Right renal cortex interstitium (tissue), 3 donors: ENCODE measurements around the gene NLRP5. TPM values are rescaled to one million over a fixed set of nuclear protein-coding genes. Genes with fewer than 3 reads are reported as not detected.
"Not testable (repeated sequence)": the region's sequence is repeated elsewhere in the genome, so short reads cannot be mapped to it uniquely, and the experiment has no call there.

Source experiments
- DNase-seq, 3 donors: peaks; one replicate each; pipeline ENCODE4 v3.0.0-alpha.2; 2013; ENCODE audit warnings: low read depth in 3 of 3, low spot score in 2 of 3
- polyA plus RNA-seq, 3 donors: library from polyadenylated mRNA; unstranded; fragments of 120-200 nt; gene quantifications; one replicate each; pipeline ENCODE4 v1.2.1, GENCODE V29; 2013; ENCODE audit not compliant: insufficient read length in 3 of 3

The NLRP5 gene
- polyA plus RNA-seq, result not detected

DNA sequence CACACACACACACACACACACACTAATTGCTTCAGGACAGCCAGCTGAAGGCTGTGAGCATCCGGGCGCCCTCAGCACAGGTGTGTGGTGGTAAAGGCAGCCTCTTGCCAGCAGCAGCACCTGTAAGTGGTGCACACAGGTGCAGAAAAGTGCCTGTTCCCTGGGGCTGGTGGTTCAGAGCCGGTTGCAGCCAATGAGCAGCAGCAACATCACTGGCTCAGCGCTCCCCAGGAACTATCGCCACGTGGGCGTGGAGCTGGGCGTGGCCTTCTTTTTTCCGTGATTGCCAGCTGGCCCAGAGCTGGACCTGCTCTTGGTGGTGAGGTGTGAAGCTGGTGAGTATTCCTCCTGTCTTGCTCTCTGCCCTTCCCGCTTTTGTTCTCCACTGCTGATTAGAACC is at the start of gene NLRP5:
Gene NLRP5, plus strand, starts transcription at position 289 of the 400 bp plus-strand sequence.
- DNase-seq, result no peak

DNA sequence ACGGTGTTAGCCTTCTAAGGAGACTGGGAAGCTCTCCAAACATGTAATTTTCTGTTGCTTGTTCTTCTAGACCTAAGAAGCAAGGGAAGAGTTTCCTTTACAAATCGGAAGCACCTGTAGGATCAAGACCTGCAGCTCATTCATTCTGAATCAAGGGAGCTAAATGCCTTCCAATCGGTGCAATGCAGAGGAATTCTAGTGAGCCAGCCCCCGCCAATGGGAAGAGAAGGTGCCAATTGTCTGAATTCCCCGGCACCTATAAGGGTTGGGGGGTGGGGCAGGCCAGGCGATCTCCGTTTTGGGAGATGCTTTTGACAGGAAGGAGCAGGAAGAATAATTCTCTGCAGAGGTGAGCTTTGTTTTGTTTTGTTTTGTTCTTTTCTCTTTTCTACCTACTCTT is 47.4 kb upstream of the NLRP5 start:
- no peak for DNase-seq

DNA sequence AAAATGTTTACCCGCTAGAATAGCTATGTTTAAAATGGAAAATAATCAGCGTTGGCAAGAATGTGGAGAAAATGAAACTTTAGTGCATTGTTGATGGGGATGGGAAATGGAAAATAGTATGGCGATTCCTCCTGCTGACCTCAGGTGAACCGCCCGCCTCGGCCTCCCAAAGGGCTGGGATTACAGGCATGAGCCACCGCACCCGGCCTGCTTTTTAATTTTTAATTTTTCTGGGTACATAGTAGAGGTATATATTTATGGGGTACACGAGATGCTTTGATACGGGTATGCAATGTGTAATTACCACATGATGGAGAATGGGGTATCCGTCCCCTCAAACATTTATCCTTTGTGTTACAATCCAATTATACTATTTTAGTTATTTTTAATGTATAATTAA is 46.3 kb upstream of the NLRP5 start:
- DNase-seq, result no peak

- no peak for DNase-seq
These were observed 39.0 kb upstream of the NLRP5 start, which contains the start of gene NLRP8 for GRCh38 chr19:55947532-55947931. TSS of gene NLRP8 (plus strand) at chr19:55947832.

GRCh38 chr19:55950566-55950965 is 36.0 kb upstream of the NLRP5 start:
- not testable (repeated sequence) for DNase-seq

GRCh38 chr19:55956431-55956830 is 30.1 kb upstream of the NLRP5 start:
- no peak for DNase-seq

- no peak for DNase-seq
These were observed 28.2 kb upstream of the NLRP5 start for GRCh38 chr19:55958356-55958755.

DNA sequence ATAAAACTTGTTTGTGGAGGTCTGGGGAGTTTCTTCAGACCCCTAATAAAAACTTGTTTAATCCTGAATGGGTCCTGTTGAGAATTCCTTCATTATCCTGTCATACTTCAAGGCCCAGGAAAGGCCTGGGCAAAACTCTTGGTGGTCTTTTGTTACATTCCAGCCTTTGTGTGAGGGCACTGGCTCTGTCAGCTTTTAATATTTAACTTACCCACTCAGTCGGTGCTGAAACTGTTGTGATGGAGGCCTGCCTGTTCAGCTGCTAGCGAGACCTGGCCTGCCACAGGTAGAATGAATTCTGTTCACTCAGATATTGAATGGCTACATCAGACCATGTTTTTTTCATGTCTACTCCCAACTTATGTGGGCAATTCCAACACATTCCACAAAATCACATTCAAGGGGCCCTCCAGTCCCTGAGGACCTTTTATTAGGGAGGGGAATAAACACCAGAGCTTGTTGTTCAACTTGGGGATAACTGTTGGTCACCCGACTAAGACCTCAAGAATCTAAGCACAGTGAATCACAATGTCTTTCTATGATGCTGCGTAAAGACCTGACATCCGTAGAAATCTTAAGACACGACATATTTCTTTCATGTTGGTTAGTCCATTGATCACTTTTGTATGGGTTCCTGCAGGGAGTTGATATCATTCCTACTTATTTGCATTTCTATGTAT is 26.4 kb upstream of the NLRP5 start:
- DNase-seq, result no peak

DNA sequence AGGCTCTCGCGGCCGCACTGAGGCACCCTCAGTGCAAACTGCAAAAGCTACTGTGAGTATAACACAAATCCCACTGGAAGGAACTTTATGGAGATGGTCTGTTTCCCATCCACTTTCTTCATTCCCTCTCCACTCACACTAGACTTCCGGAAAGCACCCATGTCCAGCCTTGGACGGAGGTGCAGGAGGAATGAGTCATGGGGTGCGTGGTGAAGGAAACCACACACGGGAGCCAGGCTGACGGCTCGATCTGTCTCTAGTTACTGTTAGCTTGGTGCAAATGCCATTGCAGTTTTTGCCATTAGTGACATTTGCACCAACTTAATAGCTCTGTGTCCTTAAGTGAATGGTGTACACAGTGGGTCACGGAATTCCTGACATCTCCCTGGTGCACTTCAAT is 24.4 kb upstream of the NLRP5 start:
- DNase-seq, result no peak

- no peak for DNase-seq
These were observed 12.6 kb upstream of the NLRP5 start for GRCh38 chr19:55973982-55974381.

DNA sequence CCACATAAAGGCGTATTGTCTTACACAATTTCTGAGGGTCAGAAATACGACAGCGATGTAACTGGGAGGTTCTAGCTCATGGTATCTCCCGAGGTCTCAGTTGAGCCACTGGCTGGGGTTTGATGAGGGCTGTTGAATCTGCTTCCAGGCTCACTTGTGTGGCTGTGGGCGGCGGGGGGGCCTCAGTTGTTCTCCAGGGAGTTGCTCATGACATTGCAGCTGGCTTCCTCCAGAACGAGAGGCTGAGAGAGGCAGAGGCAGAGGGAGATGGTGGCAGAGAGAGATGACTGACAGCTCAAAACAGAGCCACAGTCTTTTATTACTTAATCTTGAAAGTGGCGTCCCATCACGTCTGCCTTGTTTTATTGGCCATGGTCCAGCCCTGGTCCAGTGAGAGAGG is 6.2 kb upstream of the NLRP5 start:
- DNase-seq, result no peak

DNA sequence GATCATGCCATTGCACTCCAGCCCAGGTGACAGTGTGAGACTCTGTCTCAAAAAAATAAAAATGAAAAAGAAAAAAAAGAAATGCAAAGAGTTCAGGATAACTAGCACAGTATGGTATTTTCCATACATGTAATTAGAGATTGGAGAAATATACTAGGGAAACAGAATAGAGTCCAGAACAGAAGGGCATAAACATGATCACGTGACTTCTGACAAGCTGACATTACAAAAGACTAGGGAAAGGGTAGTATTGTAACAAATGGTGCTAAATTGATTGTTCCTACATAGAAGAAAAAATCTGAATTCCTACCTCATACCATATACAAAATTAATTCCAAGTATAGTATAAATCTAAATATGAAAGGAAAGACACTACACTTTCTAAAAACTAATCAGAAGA is 1.3 kb upstream of the NLRP5 start:
- DNase-seq, result no peak

DNA sequence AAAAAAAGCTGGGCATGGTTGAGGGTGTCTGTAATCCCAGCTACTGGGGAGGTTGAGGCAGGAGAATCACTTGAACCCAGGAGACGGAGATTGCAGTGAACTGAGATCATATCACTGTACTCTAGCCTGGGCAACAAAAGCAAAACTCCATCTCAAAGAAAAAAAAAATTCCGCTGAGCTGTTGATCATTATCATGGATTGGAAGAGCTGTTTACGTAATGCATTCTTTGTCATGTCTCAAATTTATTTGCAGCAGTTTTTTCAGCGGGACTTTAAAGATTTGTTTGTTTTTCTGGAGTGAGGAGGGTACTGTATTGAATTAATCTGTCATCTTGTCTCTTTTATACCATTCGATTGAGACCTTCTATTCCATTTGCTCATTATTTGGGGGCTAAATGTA is 4.3 kb downstream of the NLRP5 start:
- no peak for DNase-seq

DNA sequence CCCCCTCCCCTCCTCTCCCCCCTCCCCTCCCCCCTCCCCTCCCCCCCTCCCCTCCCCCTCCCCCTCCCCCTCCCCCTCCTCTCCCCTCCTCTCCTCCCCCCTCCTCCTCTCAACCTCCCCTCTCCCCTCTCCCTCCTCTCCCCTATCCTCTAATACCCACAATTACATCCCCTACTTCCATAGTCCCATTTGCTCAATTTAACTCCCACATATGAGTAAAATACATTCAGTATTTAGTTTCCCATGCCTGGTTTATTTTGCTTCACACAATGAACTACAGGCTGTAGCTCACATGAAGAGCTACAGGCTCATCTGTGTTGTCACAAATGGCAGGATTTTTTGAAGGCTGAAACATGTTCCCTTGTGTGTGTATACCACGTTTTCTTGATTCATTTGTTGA is 6.9 kb downstream of the NLRP5 start:
- no peak for DNase-seq

DNA sequence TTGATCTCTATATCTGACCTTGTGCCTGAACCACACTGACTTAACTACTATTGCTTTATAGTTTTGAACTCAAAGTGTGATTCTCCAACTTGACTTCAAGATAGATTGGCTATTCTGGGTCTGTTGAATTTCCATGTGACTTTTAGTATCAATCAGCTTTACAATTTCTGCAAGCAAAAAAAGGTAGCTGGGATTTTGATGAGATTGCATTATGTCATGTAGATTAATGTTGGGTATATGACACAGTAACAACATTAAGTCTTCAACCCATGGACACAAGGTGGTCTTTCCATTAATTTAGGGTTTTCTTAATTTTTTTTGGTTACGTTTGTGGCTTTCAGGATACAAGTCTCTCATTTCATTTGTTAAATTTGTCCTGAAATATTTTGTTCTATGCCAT is 28.2 kb downstream of the NLRP5 start:
- DNase-seq, result no peak

GRCh38 chr19:56015756-56016155 is 29.2 kb downstream of the NLRP5 start:
- no peak for DNase-seq

GRCh38 chr19:56019325-56019724 is 32.8 kb downstream of the NLRP5 start:
- DNase-seq, result not testable (repeated sequence)

GRCh38 chr19:56020355-56020975 is 33.9 kb downstream of the NLRP5 start:
- DNase-seq, result not testable (repeated sequence)

DNA sequence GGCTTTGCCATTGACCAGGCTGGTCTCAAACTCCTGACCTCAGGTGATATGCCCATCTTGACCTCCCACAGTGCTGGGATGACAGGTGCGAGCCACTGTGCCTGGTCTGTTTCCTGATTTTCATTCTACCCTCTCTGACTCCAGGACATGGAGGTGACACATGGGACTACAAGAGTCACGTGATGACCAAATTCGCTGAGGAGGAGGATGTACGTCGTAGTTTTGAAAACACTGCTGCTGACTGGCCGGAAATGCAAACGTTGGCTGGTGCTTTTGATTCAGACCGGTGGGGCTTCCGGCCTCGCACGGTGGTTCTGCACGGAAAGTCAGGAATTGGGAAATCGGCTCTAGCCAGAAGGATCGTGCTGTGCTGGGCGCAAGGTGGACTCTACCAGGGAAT is 40.2 kb downstream of the NLRP5 start:
- DNase-seq, result no peak

DNA sequence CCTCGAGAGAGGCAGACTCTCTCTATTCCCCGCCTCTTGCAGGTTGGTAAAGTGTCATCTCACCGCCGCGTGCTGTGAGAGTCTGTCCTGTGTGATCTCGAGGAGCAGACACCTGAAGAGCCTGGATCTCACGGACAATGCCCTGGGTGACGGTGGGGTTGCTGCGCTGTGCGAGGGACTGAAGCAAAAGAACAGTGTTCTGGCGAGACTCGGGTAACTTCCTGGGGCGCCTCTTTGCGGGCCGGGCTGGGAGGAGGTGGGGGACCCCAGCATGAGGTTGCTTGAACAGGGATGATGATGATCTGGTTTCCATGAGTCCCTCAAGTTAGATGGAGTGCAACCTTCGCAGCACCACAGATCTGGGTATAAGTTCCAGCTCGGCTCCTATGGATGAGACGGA is 67.0 kb downstream of the NLRP5 start:
- no peak for DNase-seq

- DNase-seq, result peak; percentile 31 to 44 (median 36)
These were observed 79.8 kb downstream of the NLRP5 start for GRCh38 chr19:56066152-56067023.

DNA sequence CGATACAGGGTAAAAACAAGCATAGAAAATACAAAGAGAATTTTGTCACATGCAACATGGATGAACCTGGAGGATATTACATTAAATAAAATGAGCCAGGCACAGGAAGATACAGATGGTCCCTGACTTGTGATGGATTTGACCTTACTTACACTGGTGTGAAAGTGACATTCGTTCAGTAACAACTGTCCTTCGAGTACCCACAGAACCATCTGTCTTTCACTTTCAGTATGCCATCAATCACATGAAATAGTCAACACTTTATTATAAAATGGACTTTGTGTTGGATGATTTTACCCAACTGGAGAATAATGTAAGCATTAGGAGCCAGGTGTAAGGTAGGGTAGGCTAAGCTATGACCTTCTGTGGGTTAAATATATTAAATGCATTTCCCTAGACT is 83.1 kb downstream of the NLRP5 start:
- DNase-seq, result no peak
